ENCODE results near the gene ITSN2.

GRCh38 chr2:24222946-24223345 is 137.4 kb downstream of the ITSN2 start:
- TF ChIP-seq POLR2A (IDR thresholded peaks at IDR 0.05) (no peak), CTCF (IDR thresholded peaks at IDR 0.05 in 4 of 5, conservative IDR thresholded peaks at IDR 0.05 in 1 of 5) (no peak)
